Fibroblast of pulmonary artery (primary cell): Measurements from ENCODE around the gene DNAJB6.

Experiments
- DNase-seq: peaks from one replicate; pipeline ENCODE4 v3.0.0-alpha.2; 2010; ENCODE audit warnings: low read depth
- H3K4me3 ChIP-seq: replicated peaks from 2 replicates; pipeline ENCODE4 v1.5.1; 2011; ENCODE audit warnings: low read depth, mild to moderate bottlenecking, control low read depth, low read length, moderate library complexity
- CTCF ChIP-seq: IDR thresholded peaks from 2 replicates; pipeline ENCODE4 v1.5.1; 2011; ENCODE audit warnings: mild to moderate bottlenecking, control low read depth, low read length, inconsistent platforms; ENCODE audit errors: missing control alignments

DNAJB6 gene

GRCh38 chr7:157413881-157414701, 77.3 kb downstream of the DNAJB6 start:
- TF ChIP-seq CTCF = no peak
- no peak for DNase-seq
- H3K4me3 ChIP-seq = no peak overlapping the region

- no peak overlapping the region for H3K4me3 ChIP-seq
- no peak for DNase-seq
- no peak for TF ChIP-seq CTCF
Measured at GRCh38 chr7:157414702-157415096, 77.9 kb downstream of the DNAJB6 start.

- TF ChIP-seq CTCF = no peak
- DNase-seq = no peak
- H3K4me3 ChIP-seq = no peak overlapping the region
Measured at GRCh38 chr7:157415486-157415885, 78.7 kb downstream of the DNAJB6 start.

GRCh38 chr7:157416011-157416410, 79.2 kb downstream of the DNAJB6 start:
- DNase-seq = no peak
- no peak overlapping the region for H3K4me3 ChIP-seq
- no peak for TF ChIP-seq CTCF

- H3K4me3 ChIP-seq = no peak overlapping the region
- no peak for TF ChIP-seq CTCF
- DNase-seq = no peak
Measured at GRCh38 chr7:157418204-157419034, 81.6 kb downstream of the DNAJB6 start.

GRCh38 chr7:157419035-157419293, 82.2 kb downstream of the DNAJB6 start:
- no peak for TF ChIP-seq CTCF

More at GRCh38 chr7:157419035-157419293, 82.2 kb downstream of the DNAJB6 start:
- no peak overlapping the region for H3K4me3 ChIP-seq
- DNase-seq = no peak
